Bronchial epithelial cell (primary cell): ENCODE results near the gene LMLN. TPM values are rescaled to one million over a fixed set of nuclear protein-coding genes. Genes with fewer than 3 reads are reported as not detected.

Source experiments
- DNase-seq: peaks from one replicate; pipeline ENCODE4 v3.0.0-alpha.2; 2010; ENCODE audit warnings: low read depth
- FAIRE-seq: peaks from 2 replicates; lab custom pipeline; 2011; peaks lifted over from hg19 to GRCh38; lab: Jason Lieb, UNC
- H3K27me3 ChIP-seq: 2 replicates; pipeline ENCODE4 v1.5.1; 2011; ENCODE audit warnings: low read length; ENCODE audit not compliant: control insufficient read depth, insufficient read depth
- H3K36me3 ChIP-seq: 2 replicates; pipeline ENCODE4 v1.5.1; 2011; ENCODE audit warnings: low read length; ENCODE audit not compliant: control insufficient read depth, insufficient read depth
- H3K4me3 ChIP-seq: 2 replicates; pipeline ENCODE4 v1.5.1; 2011; ENCODE audit warnings: mild to moderate bottlenecking, low read depth, low read length, control low read depth
- CTCF ChIP-seq: IDR thresholded peaks from 2 replicates; pipeline ENCODE4 v1.5.1; 2011; ENCODE audit warnings: mild to moderate bottlenecking, moderate library complexity, low read length, control low read depth, inconsistent platforms; ENCODE audit not compliant: insufficient read depth, severe bottlenecking
- total RNA-seq: library from RNA; depleted of rRNA; stranded (reverse); fragments of >200 nt; gene quantifications from 2 replicates; pipeline ENCODE4 v1.2.1, GENCODE V29; 2014

LMLN gene
- total RNA-seq, 1 donor from 2014 or later: 3.9 TPM

DNA sequence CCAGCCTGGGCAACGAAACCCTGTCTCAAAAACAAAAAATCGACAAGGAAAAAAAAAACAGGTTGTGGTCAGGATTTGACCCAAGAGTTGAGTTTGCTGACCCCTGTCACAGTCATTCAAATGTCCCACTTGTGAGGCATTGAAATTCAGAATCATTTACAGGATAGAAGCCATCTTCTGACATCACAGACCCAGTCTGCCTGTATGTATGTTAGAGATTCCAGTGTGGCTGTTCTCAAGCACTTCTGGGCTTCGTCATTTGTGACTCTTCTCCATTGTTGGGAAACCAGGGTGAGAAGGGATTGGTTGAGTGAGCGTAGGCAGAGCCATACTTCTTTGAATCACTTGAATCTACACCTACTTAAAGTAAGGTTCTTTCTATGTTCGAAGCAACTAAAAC lies 57.1 kb downstream of the LMLN start:
- Histone ChIP-seq H3K36me3 (no peaks in the 10 kb centered on the region), H3K4me3 (no peak overlapping the region), H3K27me3 (no peaks in the 10 kb centered on the region)
- DNase-seq: no peak
- FAIRE-seq: no peak
- TF ChIP-seq CTCF: no peak

- DNase-seq (no peak), FAIRE-seq (no peak)
- Histone ChIP-seq H3K27me3 (no peaks in the 10 kb centered on the region), H3K4me3 (no peak overlapping the region), H3K36me3 (no peaks in the 10 kb centered on the region)
- no peak for TF ChIP-seq CTCF
These were observed 58.4 kb downstream of the LMLN start for GRCh38 chr3:198018416-198018815.

GRCh38 chr3:198019115-198019514 lies 59.1 kb downstream of the LMLN start:
- no peak for DNase-seq
- no peaks in the 10 kb centered on the region for H3K27me3 ChIP-seq
- FAIRE-seq: no peak

GRCh38 chr3:198021320-198021719 lies 61.3 kb downstream of the LMLN start:
- DNase-seq (no peak), FAIRE-seq (no peak)
- Histone ChIP-seq H3K27me3 (no peaks in the 10 kb centered on the region), H3K36me3 (no peaks in the 10 kb centered on the region), H3K4me3 (no peak overlapping the region)
- TF ChIP-seq CTCF: no peak

More at GRCh38 chr3:198019115-198019514, 59.1 kb downstream of the LMLN start:
- Histone ChIP-seq H3K4me3 (no peak overlapping the region), H3K36me3 (no peaks in the 10 kb centered on the region)
- no peak for TF ChIP-seq CTCF

GRCh38 chr3:198022604-198023003 lies 62.6 kb downstream of the LMLN start:
- no peak for FAIRE-seq
- no peak for DNase-seq
- TF ChIP-seq CTCF: no peak
- H3K27me3 ChIP-seq: no peaks in the 10 kb centered on the region
- H3K36me3 ChIP-seq: no peaks in the 10 kb centered on the region
- H3K4me3 ChIP-seq: no peak overlapping the region

DNA sequence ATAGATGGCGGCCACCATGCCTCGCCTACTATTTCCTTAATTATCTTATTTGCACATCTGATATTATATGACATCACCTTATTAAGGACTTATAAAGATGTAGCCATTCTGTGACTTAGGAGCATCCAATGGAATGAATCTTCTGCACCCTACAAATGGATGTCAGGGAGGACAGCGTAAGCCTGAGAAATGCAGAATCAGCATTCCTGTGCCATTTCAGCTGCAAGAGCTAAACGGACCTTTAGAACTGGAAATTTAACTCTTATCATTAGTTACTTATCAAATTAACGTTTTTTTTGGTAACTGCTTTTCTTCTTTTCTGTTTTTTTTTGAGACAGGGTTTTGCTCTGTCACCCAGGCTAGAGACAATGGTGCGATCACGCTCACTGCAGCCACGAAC lies 65.6 kb downstream of the LMLN start:
- Histone ChIP-seq H3K27me3 (no peaks in the 10 kb centered on the region), H3K4me3 (no peak overlapping the region), H3K36me3 (no peaks in the 10 kb centered on the region)
- FAIRE-seq: no peak
- no peak for DNase-seq
- no peak for TF ChIP-seq CTCF
